A549 (cell line): ENCODE measurements around the gene ATP8A2. TPM values are rescaled to one million over a fixed set of nuclear protein-coding genes. Genes with fewer than 3 reads are reported as not detected.

ENCODE experiments used
- ATAC-seq, 2 experiments: fragments of 200-7000 bp in 1 of 2; fragments of >200 bp in 1 of 2; cut with Nextera tagmentation in 1 of 2; cut with Tn5 transposase in 1 of 2; 3 replicates each; pipeline versions ENCODE4 v1.8.0 to v1.9.1; 2018 to 2020; ENCODE audit warnings: mild to moderate bottlenecking in 1 of 2, moderate library complexity in 1 of 2
- CTCF ChIA-PET: fragments of 300-600 bp; sonication (Branson Sonifier 250); formaldehyde crosslinking; extraction: SDS; loops from one replicate; lab custom pipeline; 2021; ENCODE audit warnings: antibody characterized with exemption, inconsistent platforms; lab: Yijun Ruan, JAX
- POLR2A ChIA-PET: fragments of 350-600 bp; formaldehyde crosslinking; extraction: SDS; loops from one replicate; lab custom pipeline; 2021; ENCODE audit warnings: antibody characterized with exemption, inconsistent platforms; lab: Yijun Ruan, JAX
- DNase-seq, 2 experiments: peaks; one replicate each; pipeline versions ENCODE4 v3.0.0 to v3.0.0-alpha.2; 2011 to 2016; ENCODE audit warnings: low read depth in 1 of 2, low spot score in 1 of 2
- FAIRE-seq: peaks from 2 replicates; lab custom pipeline; 2011; peaks lifted over from hg19 to GRCh38; lab: Jason Lieb, UNC
- H3K27ac ChIP-seq, 2 experiments: fragments of >200 bp; sonication (Bioruptor Twin); formaldehyde crosslinking; 3 replicates each; pipeline ENCODE4 v1.5.1; 2016 to 2017
- H3K4me1 ChIP-seq: fragments of >200 bp; sonication (Bioruptor Twin); formaldehyde crosslinking; 3 replicates; pipeline ENCODE4 v1.6.1; 2016
- H3K4me2 ChIP-seq: fragments of >200 bp; sonication (Bioruptor Twin); formaldehyde crosslinking; 3 replicates; pipeline ENCODE4 v1.6.1; 2016
- H3K4me3 ChIP-seq: fragments of >200 bp; sonication (Bioruptor Twin); formaldehyde crosslinking; 3 replicates; pipeline ENCODE4 v1.5.1; 2016
- H3K9me3 ChIP-seq: fragments of >200 bp; sonication (Bioruptor Twin); formaldehyde crosslinking; 3 replicates; pipeline ENCODE4 v1.6.1; 2016
- CBX8 ChIP-seq: fragments of 200-600 bp; sonication (generic); IDR thresholded peaks from 2 replicates; pipeline ENCODE4 v1.6.1; 2016
- CEBPB ChIP-seq, 2 experiments: fragments of >200 bp in 1 of 2; sonication (Bioruptor Twin) in 1 of 2; formaldehyde crosslinking in 1 of 2; IDR thresholded peaks; 2 replicates each; pipeline ENCODE4 v1.6.1; 2012 to 2016
- CHD2 ChIP-seq: fragments of 150-350 bp; IDR thresholded peaks from 2 replicates; pipeline ENCODE4 v1.6.1; 2014; ENCODE audit warnings: low read length; ENCODE audit not compliant: partially characterized antibody
- EHMT2 ChIP-seq: fragments of 200-600 bp; sonication (generic); IDR thresholded peaks from 2 replicates; pipeline ENCODE4 v1.6.1; 2016; ENCODE audit warnings: antibody characterized with exemption, low read depth, mild to moderate bottlenecking, moderate library complexity
- FOSB ChIP-seq: fragments of 250-450 bp; sonication (Bioruptor Pico); IDR thresholded peaks from 2 replicates; pipeline ENCODE4 v1.5.0; 2020; ENCODE audit warnings: mild to moderate bottlenecking, moderate library complexity
- FOXS1 ChIP-seq: fragments of 250-450 bp; sonication (Bioruptor Pico); IDR thresholded peaks from 2 replicates; pipeline ENCODE4 v1.5.0; 2020; ENCODE audit warnings: mild to moderate bottlenecking, moderate library complexity
- HDAC2 ChIP-seq: fragments of 200-600 bp; sonication (generic); IDR thresholded peaks from 2 replicates; pipeline ENCODE4 v1.6.1; 2016
- JUN ChIP-seq, 2 experiments: fragments of >200 bp; sonication (Bioruptor Twin); formaldehyde crosslinking; IDR thresholded peaks; 2 replicates in 1 of 2; 3 replicates in 1 of 2; pipeline ENCODE4 v1.6.1; 2016 to 2017
- KDM1A ChIP-seq: fragments of 200-600 bp; sonication (generic); IDR thresholded peaks from 2 replicates; pipeline ENCODE4 v1.6.1; 2016; ENCODE audit warnings: low read depth, mild to moderate bottlenecking
- NFE2L2 ChIP-seq: fragments of 150-350 bp; conservative IDR thresholded peaks from 2 replicates; pipeline ENCODE4 v1.6.1; 2014; ENCODE audit warnings: low read length
- SMC3 ChIP-seq: fragments of >200 bp; sonication (Bioruptor Twin); formaldehyde crosslinking; IDR thresholded peaks from 3 replicates; pipeline ENCODE4 v1.6.1; 2018; ENCODE audit warnings: inconsistent platforms
- TFCP2L1 ChIP-seq: fragments of 250-450 bp; sonication (Bioruptor Pico); IDR thresholded peaks from 2 replicates; pipeline ENCODE4 v1.5.0; 2021; ENCODE audit warnings: mild to moderate bottlenecking
- ZC3H11A ChIP-seq: fragments of 450-650 bp; IDR thresholded peaks from 2 replicates; pipeline ENCODE4 v1.6.1; 2014; ENCODE audit warnings: antibody characterized with exemption, mild to moderate bottlenecking
- ZFP36 ChIP-seq: fragments of 450-650 bp; IDR thresholded peaks from 2 replicates; pipeline ENCODE4 v1.6.1; 2014; ENCODE audit warnings: borderline replicate concordance; ENCODE audit not compliant: partially characterized antibody
- ZNF302 ChIP-seq: fragments of 250-450 bp; sonication (Bioruptor Pico); IDR thresholded peaks from 2 replicates; pipeline ENCODE4 v1.9.0; 2021; ENCODE audit warnings: inconsistent platforms, mild to moderate bottlenecking, moderate library complexity
- WGBS: methylation state at CpG from one replicate; pipeline ENCODE4 v1.1.6; 2017; ENCODE audit errors: missing lambda C conversion rate; 5-methylcytosine and 5-hydroxymethylcytosine counted together
- polyA plus RNA-seq, 4 experiments: library from polyadenylated mRNA; depleted of rRNA in 3 of 4; stranded (reverse); fragments of >200 nt; fragmentation: RNase III in 1 of 4; extraction: RNeasy Plus Mini Kit Qiagen cat#74134 plus additional on column Dnase treatment in 1 of 4; gene quantifications; 2 replicates in 3 of 4; 3 replicates in 1 of 4; pipeline ENCODE4 v1.2.3, GENCODE V29; 2011 to 2017
- TF ChIP-seq, protein P1 (sequence below): fragments of >200 bp; sonication (Bioruptor Twin); formaldehyde crosslinking; IDR thresholded peaks from 3 replicates; pipeline ENCODE4 v1.6.1; 2016
- TF ChIP-seq, protein P2 (sequence below): fragments of 150-350 bp; IDR thresholded peaks from 2 replicates; pipeline ENCODE4 v1.6.1; 2014; ENCODE audit warnings: low read depth, mild to moderate bottlenecking, low read length
- TF ChIP-seq, protein P3 (sequence below): fragments of >200 bp; sonication (Bioruptor Twin); formaldehyde crosslinking; IDR thresholded peaks from 3 replicates; pipeline ENCODE4 v1.5.1; 2016
- TF ChIP-seq, protein P4 (sequence below): fragments of 200-600 bp; sonication (generic); IDR thresholded peaks from 2 replicates; pipeline ENCODE4 v1.6.1; 2016; ENCODE audit warnings: antibody characterized with exemption, mild to moderate bottlenecking, moderate library complexity
- TF ChIP-seq, protein P5 (sequence below): fragments of >200 bp; sonication (Bioruptor Twin); formaldehyde crosslinking; IDR thresholded peaks from 2 replicates; pipeline ENCODE4 v1.6.1; 2016
- TF ChIP-seq, protein P6 (sequence below): IDR thresholded peaks from 2 replicates; pipeline ENCODE4 v1.6.1; 2012

ATP8A2 gene
- polyA plus RNA-seq, 2 of the 4 experiments (the other 2 are of a cell fraction), result 0.03 TPM; not detected in 1

DNA sequence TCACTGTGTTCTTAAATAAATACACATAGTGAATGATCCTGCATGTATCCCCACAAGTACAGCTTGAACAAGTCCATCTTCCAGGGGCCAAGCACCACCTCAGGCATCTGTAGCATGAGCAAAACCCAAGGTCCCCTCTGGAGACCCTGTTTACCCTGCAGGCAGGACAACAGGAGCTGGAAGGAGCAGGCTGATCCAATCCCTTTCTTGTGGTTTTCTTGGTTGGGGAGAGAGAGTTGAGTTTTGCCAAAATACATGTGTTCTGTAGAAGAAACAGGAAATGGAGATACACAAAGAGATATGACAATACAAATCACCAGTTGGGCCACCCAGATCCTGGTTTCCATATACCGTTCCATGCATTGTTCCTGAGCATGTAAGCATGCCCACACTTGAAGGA is 587.2 kb downstream of the ATP8A2 start (continued):
- TF ChIP-seq, protein P1, sequence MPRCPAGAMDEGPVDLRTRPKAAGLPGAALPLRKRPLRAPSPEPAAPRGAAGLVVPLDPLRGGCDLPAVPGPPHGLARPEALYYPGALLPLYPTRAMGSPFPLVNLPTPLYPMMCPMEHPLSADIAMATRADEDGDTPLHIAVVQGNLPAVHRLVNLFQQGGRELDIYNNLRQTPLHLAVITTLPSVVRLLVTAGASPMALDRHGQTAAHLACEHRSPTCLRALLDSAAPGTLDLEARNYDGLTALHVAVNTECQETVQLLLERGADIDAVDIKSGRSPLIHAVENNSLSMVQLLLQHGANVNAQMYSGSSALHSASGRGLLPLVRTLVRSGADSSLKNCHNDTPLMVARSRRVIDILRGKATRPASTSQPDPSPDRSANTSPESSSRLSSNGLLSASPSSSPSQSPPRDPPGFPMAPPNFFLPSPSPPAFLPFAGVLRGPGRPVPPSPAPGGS, result no peak
- TF ChIP-seq CBX8, result no peak
- no peak for TF ChIP-seq TFCP2L1 (CRISPR knock-in tag)
- no peak for TF ChIP-seq KDM1A
- no peak for TF ChIP-seq ZC3H11A
- no peak for TF ChIP-seq ZFP36

DNA sequence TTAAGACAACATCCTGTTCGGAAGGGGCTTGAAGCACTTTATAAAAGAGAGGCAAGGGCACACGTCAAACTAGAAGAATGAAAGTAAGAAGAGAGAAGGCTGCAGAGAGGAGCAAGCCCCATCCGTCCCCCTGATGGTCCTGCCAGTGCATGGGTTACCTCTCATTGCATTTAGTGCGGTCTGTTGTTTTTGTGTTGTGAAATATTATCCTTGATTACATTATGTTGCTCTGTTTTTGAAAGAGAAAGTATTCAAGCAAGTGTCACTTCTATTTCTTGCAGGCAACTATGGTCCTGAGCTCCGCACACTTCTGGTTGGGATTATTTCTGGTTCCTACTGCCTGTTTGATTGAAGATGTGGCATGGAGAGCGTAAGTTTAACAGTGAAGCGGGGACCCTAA is 589.5 kb downstream of the ATP8A2 start:
- Histone ChIP-seq H3K4me2 (no peak overlapping the region), H3K9me3 (no peaks in the 10 kb centered on the region), H3K4me1 (no peaks in the 10 kb centered on the region), H3K4me3 (no peak overlapping the region), H3K27ac (no peak overlapping the region)
- CTCF ChIA-PET, result no interaction called here
- DNase-seq, result no peak
- FAIRE-seq, result no peak
- POLR2A ChIA-PET, result no interaction called here
- WGBS, result 37% methylated on average over 7 of the region's 7 CpGs
- ATAC-seq, result no peak
- TF ChIP-seq, protein P2, sequence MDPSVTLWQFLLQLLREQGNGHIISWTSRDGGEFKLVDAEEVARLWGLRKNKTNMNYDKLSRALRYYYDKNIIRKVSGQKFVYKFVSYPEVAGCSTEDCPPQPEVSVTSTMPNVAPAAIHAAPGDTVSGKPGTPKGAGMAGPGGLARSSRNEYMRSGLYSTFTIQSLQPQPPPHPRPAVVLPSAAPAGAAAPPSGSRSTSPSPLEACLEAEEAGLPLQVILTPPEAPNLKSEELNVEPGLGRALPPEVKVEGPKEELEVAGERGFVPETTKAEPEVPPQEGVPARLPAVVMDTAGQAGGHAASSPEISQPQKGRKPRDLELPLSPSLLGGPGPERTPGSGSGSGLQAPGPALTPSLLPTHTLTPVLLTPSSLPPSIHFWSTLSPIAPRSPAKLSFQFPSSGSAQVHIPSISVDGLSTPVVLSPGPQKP, result no peak
- TF ChIP-seq, protein P3, sequence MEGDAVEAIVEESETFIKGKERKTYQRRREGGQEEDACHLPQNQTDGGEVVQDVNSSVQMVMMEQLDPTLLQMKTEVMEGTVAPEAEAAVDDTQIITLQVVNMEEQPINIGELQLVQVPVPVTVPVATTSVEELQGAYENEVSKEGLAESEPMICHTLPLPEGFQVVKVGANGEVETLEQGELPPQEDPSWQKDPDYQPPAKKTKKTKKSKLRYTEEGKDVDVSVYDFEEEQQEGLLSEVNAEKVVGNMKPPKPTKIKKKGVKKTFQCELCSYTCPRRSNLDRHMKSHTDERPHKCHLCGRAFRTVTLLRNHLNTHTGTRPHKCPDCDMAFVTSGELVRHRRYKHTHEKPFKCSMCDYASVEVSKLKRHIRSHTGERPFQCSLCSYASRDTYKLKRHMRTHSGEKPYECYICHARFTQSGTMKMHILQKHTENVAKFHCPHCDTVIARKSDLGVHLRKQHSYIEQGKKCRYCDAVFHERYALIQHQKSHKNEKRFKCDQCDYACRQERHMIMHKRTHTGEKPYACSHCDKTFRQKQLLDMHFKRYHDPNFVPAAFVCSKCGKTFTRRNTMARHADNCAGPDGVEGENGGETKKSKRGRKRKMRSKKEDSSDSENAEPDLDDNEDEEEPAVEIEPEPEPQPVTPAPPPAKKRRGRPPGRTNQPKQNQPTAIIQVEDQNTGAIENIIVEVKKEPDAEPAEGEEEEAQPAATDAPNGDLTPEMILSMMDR, result no peak
- TF ChIP-seq HDAC2 (no peak), FOXS1 (CRISPR knock-in tag) (no peak), ZNF302 (no peak), EHMT2 (no peak), SMC3 (no peak), CEBPB (IDR thresholded peaks at IDR 0.05) (no peak), NFE2L2 (no peak)
- TF ChIP-seq, protein P4, sequence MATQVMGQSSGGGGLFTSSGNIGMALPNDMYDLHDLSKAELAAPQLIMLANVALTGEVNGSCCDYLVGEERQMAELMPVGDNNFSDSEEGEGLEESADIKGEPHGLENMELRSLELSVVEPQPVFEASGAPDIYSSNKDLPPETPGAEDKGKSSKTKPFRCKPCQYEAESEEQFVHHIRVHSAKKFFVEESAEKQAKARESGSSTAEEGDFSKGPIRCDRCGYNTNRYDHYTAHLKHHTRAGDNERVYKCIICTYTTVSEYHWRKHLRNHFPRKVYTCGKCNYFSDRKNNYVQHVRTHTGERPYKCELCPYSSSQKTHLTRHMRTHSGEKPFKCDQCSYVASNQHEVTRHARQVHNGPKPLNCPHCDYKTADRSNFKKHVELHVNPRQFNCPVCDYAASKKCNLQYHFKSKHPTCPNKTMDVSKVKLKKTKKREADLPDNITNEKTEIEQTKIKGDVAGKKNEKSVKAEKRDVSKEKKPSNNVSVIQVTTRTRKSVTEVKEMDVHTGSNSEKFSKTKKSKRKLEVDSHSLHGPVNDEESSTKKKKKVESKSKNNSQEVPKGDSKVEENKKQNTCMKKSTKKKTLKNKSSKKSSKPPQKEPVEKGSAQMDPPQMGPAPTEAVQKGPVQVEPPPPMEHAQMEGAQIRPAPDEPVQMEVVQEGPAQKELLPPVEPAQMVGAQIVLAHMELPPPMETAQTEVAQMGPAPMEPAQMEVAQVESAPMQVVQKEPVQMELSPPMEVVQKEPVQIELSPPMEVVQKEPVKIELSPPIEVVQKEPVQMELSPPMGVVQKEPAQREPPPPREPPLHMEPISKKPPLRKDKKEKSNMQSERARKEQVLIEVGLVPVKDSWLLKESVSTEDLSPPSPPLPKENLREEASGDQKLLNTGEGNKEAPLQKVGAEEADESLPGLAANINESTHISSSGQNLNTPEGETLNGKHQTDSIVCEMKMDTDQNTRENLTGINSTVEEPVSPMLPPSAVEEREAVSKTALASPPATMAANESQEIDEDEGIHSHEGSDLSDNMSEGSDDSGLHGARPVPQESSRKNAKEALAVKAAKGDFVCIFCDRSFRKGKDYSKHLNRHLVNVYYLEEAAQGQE, result no peak

DNA sequence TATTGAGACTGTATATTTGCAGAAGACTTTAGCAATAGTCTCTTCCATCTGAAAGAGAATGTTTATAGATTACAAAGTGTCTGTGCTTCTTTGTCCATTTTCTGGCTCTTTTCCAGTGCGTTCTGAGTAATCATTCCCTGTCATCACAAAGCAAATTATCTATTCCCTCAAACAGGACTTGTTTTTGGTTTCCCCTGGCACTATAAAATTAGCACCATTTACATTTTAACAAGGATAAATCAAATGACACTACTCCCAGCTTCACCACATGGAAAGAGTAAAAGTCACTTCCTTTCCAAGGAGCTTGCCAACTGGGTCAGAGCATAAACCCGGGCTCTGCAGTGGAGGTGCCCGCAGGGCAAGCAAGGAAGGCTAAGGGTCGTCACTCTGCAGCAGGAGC is 591.9 kb downstream of the ATP8A2 start:
- no peaks in the 10 kb centered on the region for H3K4me1 ChIP-seq
- ChIA-PET POLR2A (no interaction called here), CTCF (interaction anchor here (0.9 kb wide), 1 partner anchor 78 kb away, joined by 3 read pairs; no protein-coding TSS in a partner anchor)
- H3K9me3 ChIP-seq, result no peaks in the 10 kb centered on the region
- no peak overlapping the region for H3K4me3 ChIP-seq
- ATAC-seq (no peak), FAIRE-seq (no peak), DNase-seq (no peak)
- no peak overlapping the region for H3K27ac ChIP-seq
- H3K4me2 ChIP-seq, result no peak overlapping the region
- WGBS, result 0% methylated on average over 1 of the region's 4 CpGs
- TF ChIP-seq, protein P5, sequence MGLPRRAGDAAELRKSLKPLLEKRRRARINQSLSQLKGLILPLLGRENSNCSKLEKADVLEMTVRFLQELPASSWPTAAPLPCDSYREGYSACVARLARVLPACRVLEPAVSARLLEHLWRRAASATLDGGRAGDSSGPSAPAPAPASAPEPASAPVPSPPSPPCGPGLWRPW, result no peak
- TF ChIP-seq JUN (IDR thresholded peaks at IDR 0.05), result no peak
- no peak for TF ChIP-seq FOSB (CRISPR knock-in tag)
- TF ChIP-seq CHD2, result no peak
- no peak for TF ChIP-seq SMC3
- no peak for TF ChIP-seq TFCP2L1 (CRISPR knock-in tag)
- TF ChIP-seq, protein P6, sequence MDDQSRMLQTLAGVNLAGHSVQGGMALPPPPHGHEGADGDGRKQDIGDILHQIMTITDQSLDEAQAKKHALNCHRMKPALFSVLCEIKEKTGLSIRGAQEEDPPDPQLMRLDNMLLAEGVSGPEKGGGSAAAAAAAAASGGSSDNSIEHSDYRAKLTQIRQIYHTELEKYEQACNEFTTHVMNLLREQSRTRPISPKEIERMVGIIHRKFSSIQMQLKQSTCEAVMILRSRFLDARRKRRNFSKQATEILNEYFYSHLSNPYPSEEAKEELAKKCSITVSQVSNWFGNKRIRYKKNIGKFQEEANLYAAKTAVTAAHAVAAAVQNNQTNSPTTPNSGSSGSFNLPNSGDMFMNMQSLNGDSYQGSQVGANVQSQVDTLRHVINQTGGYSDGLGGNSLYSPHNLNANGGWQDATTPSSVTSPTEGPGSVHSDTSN, result no peak
